CD4-positive, alpha-beta T cell treated with Interleukin-15 for 4 hours (primary cell): Measurements from ENCODE around the gene KDM8.

ENCODE experiments used
- DNase-seq: peaks from one replicate; pipeline ENCODE4 v3.0.0-alpha.2; 2020; ENCODE audit warnings: low spot score

KDM8 gene

GRCh38 chr16:27216297-27216885 lies 13.1 kb downstream of the KDM8 start:
- no peak for DNase-seq

- no peak for DNase-seq
Observed at GRCh38 chr16:27217256-27217655, 13.9 kb downstream of the KDM8 start.

- DNase-seq: no peak
Observed at GRCh38 chr16:27218756-27219155, 15.4 kb downstream of the KDM8 start.

GRCh38 chr16:27219161-27219560 lies 15.8 kb downstream of the KDM8 start:
- no peak for DNase-seq

GRCh38 chr16:27220120-27220519 lies 16.8 kb downstream of the KDM8 start:
- no peak for DNase-seq

GRCh38 chr16:27220527-27220926 lies 17.2 kb downstream of the KDM8 start:
- DNase-seq: no peak

GRCh38 chr16:27220991-27221390 lies 17.7 kb downstream of the KDM8 start:
- no peak for DNase-seq

- no peak for DNase-seq
Observed at GRCh38 chr16:27221576-27222248, 18.4 kb downstream of the KDM8 start.

GRCh38 chr16:27222249-27223225 lies 19.2 kb downstream of the KDM8 start:
- DNase-seq: no peak

GRCh38 chr16:27223226-27223610 lies 19.9 kb downstream of the KDM8 start:
- no peak for DNase-seq

GRCh38 chr16:27223701-27224100 lies 20.4 kb downstream of the KDM8 start:
- no peak for DNase-seq

- no peak for DNase-seq
Observed at GRCh38 chr16:27224271-27224737, 21.0 kb downstream of the KDM8 start.

GRCh38 chr16:27224741-27225300 lies 21.5 kb downstream of the KDM8 start:
- no peak for DNase-seq

GRCh38 chr16:27225536-27226360 lies 22.4 kb downstream of the KDM8 start:
- no peak for DNase-seq

GRCh38 chr16:27226476-27226875 lies 23.1 kb downstream of the KDM8 start:
- DNase-seq: no peak

GRCh38 chr16:27226976-27227705 lies 23.8 kb downstream of the KDM8 start:
- DNase-seq: no peak

GRCh38 chr16:27228045-27228444 lies 24.7 kb downstream of the KDM8 start:
- DNase-seq: no peak

GRCh38 chr16:27228621-27229501 lies 25.5 kb downstream of the KDM8 start:
- no peak for DNase-seq

GRCh38 chr16:27229891-27230470 lies 26.7 kb downstream of the KDM8 start:
- DNase-seq: no peak
